Skeletal muscle satellite cell (primary cell): ENCODE data around the gene PPM1J.

Source experiments
- H3K27me3 ChIP-seq: 2 replicates; pipeline ENCODE4 v1.7.0; 2013; ENCODE audit warnings: low read length; ENCODE audit not compliant: control insufficient read depth, insufficient read depth
- H3K36me3 ChIP-seq: 2 replicates; pipeline ENCODE4 v1.7.0; 2013; ENCODE audit warnings: mild to moderate bottlenecking, control low read depth, low read length; ENCODE audit not compliant: insufficient read depth
- H3K4me1 ChIP-seq: 2 replicates; pipeline ENCODE4 v1.7.0; 2013; ENCODE audit warnings: low read length; ENCODE audit not compliant: control insufficient read depth, insufficient read depth
- H3K4me2 ChIP-seq: 2 replicates; pipeline ENCODE4 v1.7.0; 2013; ENCODE audit warnings: mild to moderate bottlenecking, low read length
- H3K4me3 ChIP-seq: 2 replicates; pipeline ENCODE4 v1.7.0; 2013; ENCODE audit warnings: low read length
- H3K9ac ChIP-seq: 2 replicates; pipeline ENCODE4 v1.7.0; 2013; ENCODE audit warnings: mild to moderate bottlenecking, low read depth, low read length, moderate library complexity
- H3K9me3 ChIP-seq: replicated peaks from 2 replicates; pipeline ENCODE4 v1.7.0; 2013; ENCODE audit warnings: mild to moderate bottlenecking, control low read depth, low read length

The PPM1J gene

DNA sequence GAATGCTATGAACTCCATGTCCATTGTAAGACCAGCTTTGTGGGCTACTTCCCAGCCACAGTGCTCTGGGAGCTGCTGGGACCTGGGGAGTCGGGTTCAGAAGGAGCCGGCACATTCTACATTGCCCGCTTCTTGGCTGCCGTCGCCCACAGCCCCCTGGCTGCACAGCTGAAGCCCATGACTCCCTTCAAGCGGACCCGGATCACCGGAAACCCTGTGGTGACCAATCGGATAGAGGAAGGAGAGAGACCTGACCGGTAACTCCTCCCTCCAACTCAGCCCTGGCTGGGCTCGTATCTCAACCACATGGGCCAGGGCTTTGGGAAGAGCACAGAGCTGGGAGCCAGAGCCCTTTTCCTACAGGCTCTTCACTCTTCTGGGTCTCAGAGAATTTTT lies 25.3 kb downstream of the PPM1J start:
- Histone ChIP-seq H3K4me3 (no peak overlapping the region), H3K4me2 (no peak overlapping the region), H3K36me3 (peaks cover 29% of the 10 kb centered on the region), H3K9me3 (no peaks in the 10 kb centered on the region), H3K4me1 (no peaks in the 10 kb centered on the region), H3K27me3 (no peaks in the 10 kb centered on the region), H3K9ac (no peak overlapping the region)

DNA sequence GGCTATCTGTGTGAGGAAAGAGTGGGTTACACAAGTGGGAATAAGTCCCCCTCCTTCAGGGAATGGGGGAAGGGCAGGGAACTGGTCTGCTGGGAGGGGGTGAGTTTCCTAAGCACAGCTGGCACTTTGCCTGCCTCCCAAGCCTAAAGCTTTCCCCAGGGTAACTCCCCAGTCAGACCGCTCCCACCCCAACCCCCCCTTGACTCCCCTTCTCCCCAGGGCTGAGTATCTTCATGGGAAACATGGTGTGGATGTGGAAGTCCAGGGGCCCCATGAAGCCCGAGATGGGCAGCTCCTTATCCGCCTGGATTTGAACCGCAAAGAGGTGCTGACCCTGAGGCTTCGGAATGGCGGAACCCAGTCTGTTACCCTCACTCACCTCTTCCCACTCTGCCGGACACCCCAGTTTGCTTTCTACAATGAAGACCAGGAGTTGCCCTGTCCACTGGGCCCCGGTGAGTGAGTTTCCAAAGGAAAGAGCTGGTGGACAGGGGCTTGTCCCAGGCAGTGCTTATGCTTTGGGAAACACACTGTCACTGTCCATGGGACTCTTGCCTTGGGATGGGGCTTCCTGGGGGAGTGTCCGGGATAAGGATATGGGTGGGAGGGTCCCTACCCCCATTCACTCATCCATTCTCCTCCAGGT lies 25.8 kb downstream of the PPM1J start:
- Histone ChIP-seq H3K27me3 (no peaks in the 10 kb centered on the region), H3K4me1 (no peaks in the 10 kb centered on the region), H3K4me2 (no peak overlapping the region), H3K4me3 (no peak overlapping the region), H3K36me3 (peaks cover 24% of the 10 kb centered on the region), H3K9ac (no peak overlapping the region), H3K9me3 (no peaks in the 10 kb centered on the region)

GRCh38 chr1:112688781-112689193 lies 26.3 kb downstream of the PPM1J start:
- Histone ChIP-seq H3K9me3 (no peaks in the 10 kb centered on the region), H3K4me2 (no peak overlapping the region), H3K9ac (no peak overlapping the region), H3K36me3 (peaks cover 23% of the 10 kb centered on the region), H3K27me3 (no peaks in the 10 kb centered on the region), H3K4me1 (no peaks in the 10 kb centered on the region), H3K4me3 (no peak overlapping the region)

GRCh38 chr1:112687785-112688496 lies 27.2 kb downstream of the PPM1J start:
- Histone ChIP-seq H3K4me2 (no peak overlapping the region), H3K9me3 (no peaks in the 10 kb centered on the region), H3K9ac (no peak overlapping the region)

GRCh38 chr1:112687361-112687760 lies 27.8 kb downstream of the PPM1J start:
- Histone ChIP-seq H3K36me3 (peaks cover 17% of the 10 kb centered on the region), H3K4me2 (no peak overlapping the region), H3K9me3 (no peaks in the 10 kb centered on the region), H3K4me3 (no peak overlapping the region), H3K9ac (no peak overlapping the region), H3K27me3 (no peaks in the 10 kb centered on the region), H3K4me1 (no peaks in the 10 kb centered on the region)

More at GRCh38 chr1:112687785-112688496, 27.2 kb downstream of the PPM1J start:
- H3K36me3 ChIP-seq = peaks cover 19% of the 10 kb centered on the region
- H3K4me3 ChIP-seq = no peak overlapping the region
- H3K4me1 ChIP-seq = no peaks in the 10 kb centered on the region
- no peaks in the 10 kb centered on the region for H3K27me3 ChIP-seq

- Histone ChIP-seq H3K4me2 (no peak overlapping the region), H3K4me1 (no peaks in the 10 kb centered on the region), H3K36me3 (peaks cover 14% of the 10 kb centered on the region), H3K9ac (no peak overlapping the region), H3K9me3 (no peaks in the 10 kb centered on the region), H3K27me3 (no peaks in the 10 kb centered on the region), H3K4me3 (no peak overlapping the region)
These were observed 28.3 kb downstream of the PPM1J start for GRCh38 chr1:112686835-112687234.

GRCh38 chr1:112686417-112686816 lies 28.7 kb downstream of the PPM1J start:
- Histone ChIP-seq H3K4me2 (no peak overlapping the region), H3K4me3 (no peak overlapping the region), H3K9ac (no peak overlapping the region), H3K9me3 (no peaks in the 10 kb centered on the region), H3K27me3 (no peaks in the 10 kb centered on the region), H3K4me1 (no peaks in the 10 kb centered on the region), H3K36me3 (peaks cover 9% of the 10 kb centered on the region)

- Histone ChIP-seq H3K4me3 (no peak overlapping the region), H3K36me3 (peaks cover 9% of the 10 kb centered on the region), H3K27me3 (no peaks in the 10 kb centered on the region), H3K4me1 (no peaks in the 10 kb centered on the region), H3K9me3 (no peaks in the 10 kb centered on the region), H3K4me2 (no peak overlapping the region), H3K9ac (no peak overlapping the region)
These were observed 29.2 kb downstream of the PPM1J start for GRCh38 chr1:112685913-112686312.

DNA sequence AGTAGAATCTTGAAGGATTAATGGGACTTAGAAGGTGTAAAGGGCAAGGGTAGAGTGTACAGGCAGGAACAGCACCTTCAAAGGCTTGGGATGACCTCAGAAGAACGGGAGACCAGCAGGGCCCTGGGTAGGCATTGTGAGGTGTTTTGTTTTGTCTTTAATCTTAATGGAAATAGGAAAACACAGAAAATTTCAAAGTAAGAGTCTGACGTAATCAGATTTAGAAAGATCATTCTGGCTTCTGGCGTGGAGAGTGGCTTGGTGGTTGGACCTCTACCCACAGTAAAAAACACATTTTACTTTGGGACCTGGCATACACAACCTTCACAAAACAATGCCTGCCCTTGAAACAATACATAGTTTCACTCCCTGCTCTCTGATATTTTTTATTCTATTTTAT lies 36.5 kb downstream of the PPM1J start:
- peaks cover 14% of the 10 kb centered on the region for H3K4me1 ChIP-seq
- no peaks in the 10 kb centered on the region for H3K36me3 ChIP-seq
- H3K9ac ChIP-seq = no peak overlapping the region
- H3K4me3 ChIP-seq = no peak overlapping the region
- H3K9me3 ChIP-seq = no peaks in the 10 kb centered on the region
- H3K4me2 ChIP-seq = no peak overlapping the region
- no peaks in the 10 kb centered on the region for H3K27me3 ChIP-seq

DNA sequence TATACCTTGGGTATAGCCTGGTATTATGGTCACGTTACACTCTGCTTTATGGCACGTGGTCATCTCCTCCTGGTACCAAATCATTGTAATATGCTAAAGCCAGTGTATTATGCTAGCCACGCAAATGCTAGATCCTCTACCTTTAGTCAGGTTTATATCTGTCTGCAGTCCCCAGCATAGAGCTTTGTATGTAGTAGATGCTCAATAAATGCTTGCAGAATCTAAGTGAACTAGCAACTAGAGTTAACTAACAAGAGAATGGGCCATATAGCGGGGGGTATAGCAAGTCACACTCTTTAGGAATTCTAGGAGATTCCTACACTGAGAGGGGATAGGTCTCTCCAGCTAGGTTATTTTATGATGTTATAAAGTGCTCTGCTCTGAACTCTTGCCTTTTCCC lies 37.6 kb downstream of the PPM1J start:
- Histone ChIP-seq H3K9ac (no peak overlapping the region), H3K9me3 (no peaks in the 10 kb centered on the region), H3K4me3 (no peak overlapping the region), H3K36me3 (no peaks in the 10 kb centered on the region), H3K4me1 (peaks cover 22% of the 10 kb centered on the region), H3K4me2 (no peak overlapping the region), H3K27me3 (no peaks in the 10 kb centered on the region)

DNA sequence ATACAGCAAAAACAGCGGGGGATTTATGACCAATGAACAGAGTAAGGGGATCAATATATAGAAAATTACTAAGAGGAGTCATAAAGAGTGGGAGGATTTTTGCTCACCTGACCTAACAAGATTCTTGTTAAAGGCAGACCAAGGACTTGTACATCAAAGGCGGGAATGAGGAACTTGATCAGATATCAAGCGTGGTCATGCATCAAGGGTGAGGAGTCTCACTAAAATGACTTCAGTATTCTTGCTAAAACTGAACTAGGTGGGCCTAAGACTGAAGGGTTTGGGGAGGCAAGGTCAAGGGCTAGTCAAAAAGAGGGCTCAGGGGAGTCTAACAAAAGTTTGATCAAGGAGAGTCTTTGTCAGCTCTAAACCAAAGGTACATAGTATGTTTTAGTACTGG lies 38.6 kb downstream of the PPM1J start:
- no peak overlapping the region for H3K4me3 ChIP-seq
- peaks cover 22% of the 10 kb centered on the region for H3K4me1 ChIP-seq
- no peaks in the 10 kb centered on the region for H3K27me3 ChIP-seq
- H3K9me3 ChIP-seq = no peaks in the 10 kb centered on the region
- H3K9ac ChIP-seq = no peak overlapping the region
- H3K36me3 ChIP-seq = peaks cover 8% of the 10 kb centered on the region
- no peak overlapping the region for H3K4me2 ChIP-seq
